ENCODE measurements around the gene PNMA1. TPM values are rescaled to one million over a fixed set of nuclear protein-coding genes. Genes with fewer than 3 reads are reported as not detected.

PNMA1 gene
- 10 to 100 TPM in 11 of 12 donors, not detected in 1; 22.0 to 33.8 (median 25.9) TPM for polyA plus RNA-seq (ENCODE audit: insufficient read length in 12 of 12)
- long read RNA-seq, donor 1, transcript PNMA1-201 (1 exons, 2,590 nt) = major isoform, 76 of 76 reads
- long read RNA-seq, donor 1, partial matches to known transcripts = 0 of 76 reads
- long read RNA-seq, donor 1, other reads (novel, unspliced or antisense) = 0 of 76 reads
- long read RNA-seq, donor 2, transcript PNMA1-201 (1 exons, 2,590 nt) = major isoform, 33 of 33 reads
- long read RNA-seq, donor 2, partial matches to known transcripts = 0 of 33 reads
- long read RNA-seq, donor 2, other reads (novel, unspliced or antisense) = 0 of 33 reads
- long read RNA-seq, donor 3, transcript PNMA1-201 (1 exons, 2,590 nt) = major isoform, 19 of 19 reads
- long read RNA-seq, donor 3, partial matches to known transcripts = 0 of 19 reads
- long read RNA-seq, donor 3, other reads (novel, unspliced or antisense) = 0 of 19 reads
- long read RNA-seq, donor 4, transcript PNMA1-201 (1 exons, 2,590 nt) = major isoform, 13 of 13 reads
- long read RNA-seq, donor 4, partial matches to known transcripts = 0 of 13 reads
- long read RNA-seq, donor 4, other reads (novel, unspliced or antisense) = 0 of 13 reads
- long read RNA-seq, donor 5, transcript PNMA1-201 (1 exons, 2,590 nt) = major isoform, 40 of 40 reads
- long read RNA-seq, donor 5, partial matches to known transcripts = 0 of 40 reads
- long read RNA-seq, donor 5, other reads (novel, unspliced or antisense) = 0 of 40 reads
- long read RNA-seq, donor 6, transcript PNMA1-201 (1 exons, 2,590 nt) = major isoform, 21 of 21 reads
- long read RNA-seq, donor 6, partial matches to known transcripts = 0 of 21 reads
- long read RNA-seq, donor 6, other reads (novel, unspliced or antisense) = 0 of 21 reads
- long read RNA-seq, donor 7, transcript PNMA1-201 (1 exons, 2,590 nt) = major isoform, 15 of 15 reads
- long read RNA-seq, donor 7, partial matches to known transcripts = 0 of 15 reads
- long read RNA-seq, donor 7, other reads (novel, unspliced or antisense) = 0 of 15 reads
- long read RNA-seq, donor 8, transcript PNMA1-201 (1 exons, 2,590 nt) = major isoform, 29 of 29 reads
- long read RNA-seq, donor 8, partial matches to known transcripts = 0 of 29 reads
- long read RNA-seq, donor 8, other reads (novel, unspliced or antisense) = 0 of 29 reads
- long read RNA-seq, donor 9, transcript PNMA1-201 (1 exons, 2,590 nt) = major isoform, 30 of 30 reads
- long read RNA-seq, donor 9, partial matches to known transcripts = 0 of 30 reads
- long read RNA-seq, donor 9, other reads (novel, unspliced or antisense) = 0 of 30 reads
- long read RNA-seq, donor 10, transcript PNMA1-201 (1 exons, 2,590 nt) = major isoform, 22 of 22 reads
- long read RNA-seq, donor 10, partial matches to known transcripts = 0 of 22 reads
- long read RNA-seq, donor 10, other reads (novel, unspliced or antisense) = 0 of 22 reads
- long read RNA-seq, donor 11, transcript PNMA1-201 (1 exons, 2,590 nt) = major isoform, 41 of 41 reads
- long read RNA-seq, donor 11, partial matches to known transcripts = 0 of 41 reads
- long read RNA-seq, donor 11, other reads (novel, unspliced or antisense) = 0 of 41 reads

GRCh38 chr14:73713803-73714655 lies at the start of gene PNMA1:
Gene PNMA1 (minus strand): TSS chr14:73714384. CDS start chr14:73713639, 745 bp downstream.
- DNase-seq = peak; percentile 82

- no peak for DNase-seq
Measured at GRCh38 chr14:73763396-73763795, 49.2 kb upstream of the PNMA1 start.

- DNase-seq = no peak
Measured at GRCh38 chr14:73762375-73762822, 48.2 kb upstream of the PNMA1 start.

GRCh38 chr14:73761618-73762355 lies 47.6 kb upstream of the PNMA1 start:
- no peak for DNase-seq

GRCh38 chr14:73760598-73761586 lies 46.7 kb upstream of the PNMA1 start:
- DNase-seq = no peak

- peak; percentile 91 for DNase-seq
Measured at GRCh38 chr14:73759714-73760597, 45.8 kb upstream of the PNMA1 start.

GRCh38 chr14:73759183-73759713 lies 45.1 kb upstream of the PNMA1 start:
- peak; percentile 78 for DNase-seq

GRCh38 chr14:73758392-73759182 lies 44.4 kb upstream of the PNMA1 start:
- DNase-seq = no peak

GRCh38 chr14:73757876-73758391 lies 43.8 kb upstream of the PNMA1 start:
- DNase-seq = no peak

- no peak for DNase-seq
Measured at GRCh38 chr14:73757381-73757780, 43.2 kb upstream of the PNMA1 start.

GRCh38 chr14:73755434-73756014 lies 41.3 kb upstream of the PNMA1 start:
- no peak for DNase-seq

- DNase-seq = peak; percentile 79
Measured at GRCh38 chr14:73754911-73755360, 40.8 kb upstream of the PNMA1 start.

GRCh38 chr14:73753887-73754795 lies 40.0 kb upstream of the PNMA1 start:
- DNase-seq = no peak

All from muscle of arm (tissue), 14 donors.